CD14-positive monocyte (primary cell): ENCODE data around the gene SHB. TPM values are rescaled to one million over a fixed set of nuclear protein-coding genes. Genes with fewer than 3 reads are reported as not detected.

ENCODE experiments used
- DNase-seq, 3 donors: peaks; one replicate each; pipeline ENCODE4 v3.0.0-alpha.2; 2011 to 2022
- H2AFZ ChIP-seq: 2 replicates; pipeline ENCODE4 v1.6.0; 2012; ENCODE audit warnings: mild to moderate bottlenecking, low read depth, low read length, inconsistent platforms; ENCODE audit not compliant: insufficient read depth, poor library complexity, severe bottlenecking
- H3K27ac ChIP-seq, 2 donors: 1 replicate in 1 of 2; 2 replicates in 1 of 2; pipeline ENCODE4 v1.5.1; 2012 to 2013; ENCODE audit warnings: low read length in 2 of 2, control low read depth in 1 of 2, inconsistent platforms in 1 of 2, low read depth in 1 of 2, mild to moderate bottlenecking in 1 of 2
- H3K27me3 ChIP-seq, 2 donors: one replicate each; pipeline versions ENCODE4 v1.6.0 to v1.6.1; 2011 to 2013; ENCODE audit warnings: low read length in 2 of 2; ENCODE audit not compliant: control insufficient read depth in 2 of 2, insufficient read depth in 2 of 2
- H3K36me3 ChIP-seq, 2 donors: replicated peaks in 1 of 2; 1 replicate in 1 of 2; 2 replicates in 1 of 2; pipeline versions ENCODE4 v1.5.1 to v1.6.1; 2012 to 2013; ENCODE audit warnings: low read length in 2 of 2, control low read depth in 1 of 2, inconsistent platforms in 1 of 2, mild to moderate bottlenecking in 1 of 2; ENCODE audit not compliant: insufficient read depth in 2 of 2, control insufficient read depth in 1 of 2
- H3K4me1 ChIP-seq, 2 donors: 1 replicate in 1 of 2; 2 replicates in 1 of 2; pipeline versions ENCODE4 v1.5.1 to v1.6.1; 2012 to 2013; ENCODE audit warnings: low read length in 2 of 2, control low read depth in 1 of 2, inconsistent platforms in 1 of 2, mild to moderate bottlenecking in 1 of 2, moderate library complexity in 1 of 2; ENCODE audit not compliant: insufficient read depth in 2 of 2, control insufficient read depth in 1 of 2
- H3K4me2 ChIP-seq: replicated peaks from 2 replicates; pipeline ENCODE3; 2012; ENCODE audit warnings: low read length, moderate library complexity, mild to moderate bottlenecking; ENCODE audit not compliant: poor library complexity, severe bottlenecking; ENCODE audit errors: extremely low read depth
- H3K4me3 ChIP-seq, 3 experiments: fragments of 200-600 bp in 1 of 3; sonication (generic) in 1 of 3; replicated peaks in 1 of 3; 1 replicate in 2 of 3; 2 replicates in 1 of 3; pipeline ENCODE4 v1.5.1; 2011 to 2013; ENCODE audit warnings: low read length in 3 of 3, mild to moderate bottlenecking in 3 of 3, control low read depth in 2 of 3, low read depth in 2 of 3, inconsistent platforms in 1 of 3, moderate library complexity in 1 of 3
- H3K79me2 ChIP-seq: 2 replicates; pipeline ENCODE4 v1.6.0; 2012; ENCODE audit warnings: mild to moderate bottlenecking, control low read depth, inconsistent platforms, low read length, moderate library complexity; ENCODE audit not compliant: insufficient read depth
- H3K9ac ChIP-seq: 2 replicates; pipeline ENCODE4 v1.6.0; 2017; ENCODE audit warnings: low read length, mild to moderate bottlenecking; ENCODE audit not compliant: insufficient read depth, poor library complexity, severe bottlenecking
- H3K9me3 ChIP-seq, 2 donors: replicated peaks in 1 of 2; 1 replicate in 1 of 2; 2 replicates in 1 of 2; pipeline versions ENCODE4 v1.5.1 to v1.6.1; 2012 to 2013; ENCODE audit warnings: low read length in 2 of 2, control low read depth in 1 of 2; ENCODE audit not compliant: control insufficient read depth in 1 of 2, insufficient read depth in 1 of 2
- H4K20me1 ChIP-seq: 2 replicates; pipeline ENCODE4 v1.6.0; 2012; ENCODE audit warnings: mild to moderate bottlenecking, low read length, control low read depth, moderate library complexity; ENCODE audit not compliant: insufficient read depth
- H3K27ac Mint-ChIP-seq, 7 donors: one replicate each; pipeline ENCODE4 v1.8.0; 2020; ENCODE audit warnings: mild to moderate bottlenecking in 7 of 7, mixed read lengths in 7 of 7, moderate library complexity in 6 of 7, inconsistent platforms in 2 of 7
- H3K27me3 Mint-ChIP-seq, 3 donors: one replicate each; pipeline ENCODE4 v1.8.0; 2021 to 2022; ENCODE audit warnings: low read depth in 3 of 3, mild to moderate bottlenecking in 3 of 3, mixed read lengths in 3 of 3, moderate library complexity in 3 of 3, inconsistent platforms in 1 of 3
- H3K36me3 Mint-ChIP-seq, 2 donors: one replicate each; pipeline ENCODE4 v1.8.0; 2020; ENCODE audit warnings: mixed read lengths in 2 of 2, inconsistent platforms in 1 of 2, mild to moderate bottlenecking in 1 of 2
- H3K4me1 Mint-ChIP-seq: one replicate; pipeline ENCODE4 v1.8.0; 2020; ENCODE audit warnings: mild to moderate bottlenecking, mixed read lengths
- H3K4me3 Mint-ChIP-seq, 2 donors: one replicate each; pipeline ENCODE4 v1.8.0; 2020; ENCODE audit warnings: mild to moderate bottlenecking in 2 of 2, mixed read lengths in 2 of 2, moderate library complexity in 1 of 2
- H3K9me3 Mint-ChIP-seq, 7 donors: one replicate each; pipeline ENCODE4 v1.8.0; 2020 to 2022; ENCODE audit warnings: mixed read lengths in 7 of 7, mild to moderate bottlenecking in 6 of 7, moderate library complexity in 6 of 7, inconsistent platforms in 2 of 7
- CTCF ChIP-seq: fragments of 200-600 bp; IDR thresholded peaks from one replicate; pipeline ENCODE4 v1.8.0; 2022; ENCODE audit warnings: antibody characterized with exemption, mild to moderate bottlenecking
- WGBS: methylation state at CpG from one replicate; pipeline ENCODE4 v1.1.5; 2013; ENCODE audit warnings: missing lambda C conversion rate; ENCODE audit not compliant: insufficient coverage; 5-methylcytosine and 5-hydroxymethylcytosine counted together
- intact Hi-C, 2 donors: fragments of 100-400 bp; cut with micrococcal nuclease; formaldehyde crosslinking; loops; one replicate each; pipeline versions ENCODE4 v1.15.0 to v1.15.1; 2023
- polyA plus RNA-seq, 3 donors: library from polyadenylated mRNA; depleted of rRNA in 1 of 3; unstranded in 2 of 3; stranded (reverse) in 1 of 3; fragments of 300-500 nt in 2 of 3; fragments of >200 nt in 1 of 3; fragmentation: Illumina TruSeq in 2 of 3; gene quantifications; 1 replicate in 2 of 3; 2 replicates in 1 of 3; pipeline ENCODE4 v1.2.3, GENCODE V29; 2012 to 2021

SHB gene
- polyA plus RNA-seq, 3 donors: 0.27 to 1.3 (median 0.31) TPM

DNA sequence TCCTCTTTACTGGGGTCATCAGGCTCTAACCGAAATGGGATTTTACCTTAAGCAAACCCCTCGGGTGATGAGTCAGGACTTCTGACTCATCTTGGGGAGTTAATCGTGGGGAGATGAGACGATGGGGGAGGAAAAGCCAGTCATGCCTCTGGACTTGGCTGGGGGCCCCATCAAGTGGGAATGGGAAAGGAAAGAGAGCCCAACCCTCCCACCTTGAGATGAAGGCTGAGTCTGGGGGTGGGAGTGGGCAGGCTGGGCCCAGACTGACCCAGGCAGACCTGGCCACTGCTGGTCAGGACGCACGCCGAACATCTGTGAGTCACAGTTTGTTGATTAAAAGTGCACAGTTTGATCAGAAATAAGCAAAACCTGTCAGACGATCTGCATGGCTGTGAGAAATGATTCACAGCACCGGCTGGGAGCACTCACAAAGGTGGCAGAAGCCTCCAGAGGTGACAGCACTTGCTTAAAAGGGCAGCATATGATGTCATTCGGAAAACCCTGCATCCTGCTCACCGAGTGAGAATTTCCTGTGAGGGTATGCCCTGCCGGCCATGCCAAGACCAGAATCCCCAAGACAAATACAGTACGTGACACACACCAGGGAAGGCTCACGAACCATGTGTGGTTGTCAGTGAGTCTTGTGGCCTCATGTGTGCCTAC lies 115.1 kb downstream of the SHB start:
- peaks cover 0 to 6% of the 10 kb centered on the region in 2 donors for H3K36me3 ChIP-seq
- peak in 2 of 3 donors; percentile 8 to 65 for DNase-seq
- no peak overlapping the region for H3K9ac ChIP-seq
- no peaks in the 10 kb centered on the region for H3K9me3 ChIP-seq
- H3K4me1 ChIP-seq: no peaks in the 10 kb centered on the region
- H4K20me1 ChIP-seq: no peaks in the 10 kb centered on the region
- Mint-ChIP-seq H3K4me1 (no peaks in the 10 kb centered on the region), H3K4me3 (no peak overlapping the region), H3K27me3 (peaks cover 0 to 5% (median 0%) of the 10 kb centered on the region in 3 donors), H3K9me3 (no peaks in the 10 kb centered on the region), H3K27ac (peak overlapping the region in 1 of 7 donors; percentile 47), H3K36me3 (peaks cover 16 to 24% of the 10 kb centered on the region in 2 donors)
- H3K79me2 ChIP-seq: no peaks in the 10 kb centered on the region
- no peak overlapping the region for H2AFZ ChIP-seq
- H3K27ac ChIP-seq: no peak overlapping the region
- no peak overlapping the region for H3K4me2 ChIP-seq
- no peaks in the 10 kb centered on the region for H3K27me3 ChIP-seq
- TF ChIP-seq CTCF: no peak
- H3K4me3 ChIP-seq: no peak overlapping the region
- intact Hi-C loops: no loop called here
- 96% methylated on average over 7 of the region's 14 CpGs for WGBS

GRCh38 chr9:37953206-37953774 lies 115.7 kb downstream of the SHB start:
- Histone ChIP-seq H3K9me3 (no peaks in the 10 kb centered on the region), H3K27me3 (no peaks in the 10 kb centered on the region), H3K4me2 (no peak overlapping the region), H3K36me3 (peaks cover 0 to 6% of the 10 kb centered on the region in 2 donors), H3K79me2 (no peaks in the 10 kb centered on the region), H2AFZ (no peak overlapping the region), H3K4me1 (no peaks in the 10 kb centered on the region), H3K27ac (no peak overlapping the region), H4K20me1 (no peaks in the 10 kb centered on the region), H3K9ac (no peak overlapping the region), H3K4me3 (no peak overlapping the region)
- intact Hi-C loops: no loop called here
- Mint-ChIP-seq H3K9me3 (no peaks in the 10 kb centered on the region), H3K27me3 (peaks cover 0 to 5% (median 0%) of the 10 kb centered on the region in 3 donors), H3K4me3 (no peak overlapping the region), H3K27ac (peak overlapping the region in 1 of 7 donors; percentile 45), H3K4me1 (no peaks in the 10 kb centered on the region), H3K36me3 (peaks cover 16 to 23% of the 10 kb centered on the region in 2 donors)
- TF ChIP-seq CTCF: no peak
- no peak for DNase-seq
- WGBS: 83% methylated on average over 2 of the region's 5 CpGs
